ENCODE results near the gene MYO5B.

The MYO5B gene

DNA sequence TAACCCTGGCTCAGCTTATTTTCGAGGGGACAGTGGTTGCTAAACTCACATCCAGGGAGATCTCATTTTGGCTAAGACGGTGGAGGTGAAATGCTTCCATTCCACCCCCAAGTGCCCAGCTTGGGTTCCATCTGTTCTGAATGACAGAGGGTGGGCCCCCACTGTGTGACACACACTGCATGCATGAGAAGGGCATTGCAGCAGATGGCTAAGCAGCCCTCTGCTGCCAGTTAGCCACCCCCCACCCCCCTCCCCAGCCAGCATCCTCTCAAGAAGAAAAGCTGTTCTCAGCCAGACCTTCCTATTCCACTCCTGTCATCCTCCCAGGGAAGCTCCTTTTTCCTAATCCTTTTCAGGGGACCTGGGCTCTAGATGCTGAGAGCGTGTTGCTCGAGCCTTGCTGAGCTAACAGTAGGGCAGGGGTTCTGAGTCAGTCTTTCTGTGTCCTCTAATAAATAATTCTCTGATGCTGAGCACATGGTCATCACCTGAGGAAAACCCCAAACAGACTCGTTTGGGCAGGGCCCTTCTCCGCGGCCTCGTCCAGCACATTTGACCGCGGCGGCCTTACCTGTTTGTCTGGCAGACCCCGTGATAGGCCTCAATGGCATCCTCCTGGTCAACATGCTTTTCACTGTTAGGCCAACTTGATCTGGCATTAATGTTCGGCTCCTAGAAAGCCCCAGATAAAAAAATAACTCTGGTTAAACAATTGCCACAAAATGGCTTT is 332.1 kb downstream of the MYO5B start:
- no peak for DNase-seq (ENCODE audit: low read depth)
- no peak overlapping the region for H3K4me3 ChIP-seq (ENCODE audit: low read depth, low read length)
- TF ChIP-seq, protein P1, sequence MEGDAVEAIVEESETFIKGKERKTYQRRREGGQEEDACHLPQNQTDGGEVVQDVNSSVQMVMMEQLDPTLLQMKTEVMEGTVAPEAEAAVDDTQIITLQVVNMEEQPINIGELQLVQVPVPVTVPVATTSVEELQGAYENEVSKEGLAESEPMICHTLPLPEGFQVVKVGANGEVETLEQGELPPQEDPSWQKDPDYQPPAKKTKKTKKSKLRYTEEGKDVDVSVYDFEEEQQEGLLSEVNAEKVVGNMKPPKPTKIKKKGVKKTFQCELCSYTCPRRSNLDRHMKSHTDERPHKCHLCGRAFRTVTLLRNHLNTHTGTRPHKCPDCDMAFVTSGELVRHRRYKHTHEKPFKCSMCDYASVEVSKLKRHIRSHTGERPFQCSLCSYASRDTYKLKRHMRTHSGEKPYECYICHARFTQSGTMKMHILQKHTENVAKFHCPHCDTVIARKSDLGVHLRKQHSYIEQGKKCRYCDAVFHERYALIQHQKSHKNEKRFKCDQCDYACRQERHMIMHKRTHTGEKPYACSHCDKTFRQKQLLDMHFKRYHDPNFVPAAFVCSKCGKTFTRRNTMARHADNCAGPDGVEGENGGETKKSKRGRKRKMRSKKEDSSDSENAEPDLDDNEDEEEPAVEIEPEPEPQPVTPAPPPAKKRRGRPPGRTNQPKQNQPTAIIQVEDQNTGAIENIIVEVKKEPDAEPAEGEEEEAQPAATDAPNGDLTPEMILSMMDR (IDR thresholded peaks at IDR 0.05; ENCODE audit: insufficient read depth, low read depth, low read length, missing control alignments): no peak

DNA sequence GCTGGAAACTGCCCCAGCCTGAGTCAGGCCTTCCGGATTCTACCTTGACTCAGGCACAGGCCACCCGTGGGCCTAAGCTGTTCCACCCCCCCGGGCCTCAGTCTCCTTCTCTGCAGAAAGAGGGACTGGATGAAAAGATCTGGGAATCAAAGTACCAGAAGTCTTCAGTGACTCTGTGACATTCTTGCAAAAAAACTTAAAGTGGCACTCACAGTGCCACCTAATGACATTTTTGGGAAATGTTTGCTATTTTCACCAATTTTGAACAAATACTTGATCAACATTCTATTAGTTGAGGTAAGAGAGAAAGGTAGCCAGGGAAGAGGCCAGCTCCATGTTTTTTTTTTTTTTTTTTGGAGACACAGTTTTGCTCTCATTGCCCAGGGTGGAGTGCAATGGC is 333.3 kb downstream of the MYO5B start:
- TF ChIP-seq, protein P1 (IDR thresholded peaks at IDR 0.05; ENCODE audit: insufficient read depth, low read depth, low read length, missing control alignments): peak; percentile 34
- H3K4me3 ChIP-seq (ENCODE audit: low read depth, low read length): no peak overlapping the region
- peak; percentile 15 for DNase-seq (ENCODE audit: low read depth)

- TF ChIP-seq, protein P1 (IDR thresholded peaks at IDR 0.05; ENCODE audit: insufficient read depth, low read depth, low read length, missing control alignments): no peak
- DNase-seq (ENCODE audit: low read depth): no peak
- no peak overlapping the region for H3K4me3 ChIP-seq (ENCODE audit: low read depth, low read length)
These were observed 335.2 kb downstream of the MYO5B start for GRCh38 chr18:49859725-49860124.

- no peak for DNase-seq (ENCODE audit: low read depth)
- H3K4me3 ChIP-seq (ENCODE audit: low read depth, low read length): no peak overlapping the region
- TF ChIP-seq, protein P1 (IDR thresholded peaks at IDR 0.05; ENCODE audit: insufficient read depth, low read depth, low read length, missing control alignments): no peak
These were observed 336.0 kb downstream of the MYO5B start for GRCh38 chr18:49859021-49859359.

DNA sequence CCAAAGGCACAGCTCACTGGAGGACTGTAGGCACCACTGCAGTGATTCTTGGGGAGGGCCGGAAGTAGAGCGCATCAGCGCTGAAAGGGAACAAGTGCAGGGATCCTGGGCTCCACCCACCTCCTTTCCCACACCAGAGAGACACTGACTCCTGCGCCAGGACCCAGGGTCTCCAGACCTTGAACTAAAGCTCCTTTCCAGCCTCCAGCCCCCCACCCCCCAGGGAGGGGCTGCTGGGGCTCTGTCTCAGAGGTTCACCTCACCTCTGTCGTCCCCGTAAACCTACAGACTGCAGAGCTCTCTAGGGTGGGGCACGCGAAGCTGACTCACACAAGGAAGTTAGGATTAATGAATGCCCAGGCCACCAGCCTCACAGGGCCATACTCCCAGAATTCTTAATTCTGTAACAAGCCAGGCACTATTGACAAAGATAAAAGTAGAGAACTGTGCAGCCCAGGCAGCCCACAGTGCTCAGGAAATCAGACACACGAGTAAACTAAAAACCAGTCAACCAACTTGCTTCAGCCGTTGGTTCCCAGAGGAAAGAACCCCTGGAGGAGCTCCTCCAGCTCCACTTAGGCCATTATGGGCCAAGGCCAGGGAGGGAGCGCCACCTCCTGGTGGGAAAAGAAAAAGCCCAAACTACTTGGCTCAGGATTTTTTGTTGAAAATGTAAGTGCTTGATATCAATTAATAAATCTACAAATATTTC is 336.5 kb downstream of the MYO5B start:
- no peak overlapping the region for H3K4me3 ChIP-seq (ENCODE audit: low read depth, low read length)
- peak; percentile 62 for DNase-seq (ENCODE audit: low read depth)
- TF ChIP-seq, protein P1 (IDR thresholded peaks at IDR 0.05; ENCODE audit: insufficient read depth, low read depth, low read length, missing control alignments): peak; percentile 83

DNA sequence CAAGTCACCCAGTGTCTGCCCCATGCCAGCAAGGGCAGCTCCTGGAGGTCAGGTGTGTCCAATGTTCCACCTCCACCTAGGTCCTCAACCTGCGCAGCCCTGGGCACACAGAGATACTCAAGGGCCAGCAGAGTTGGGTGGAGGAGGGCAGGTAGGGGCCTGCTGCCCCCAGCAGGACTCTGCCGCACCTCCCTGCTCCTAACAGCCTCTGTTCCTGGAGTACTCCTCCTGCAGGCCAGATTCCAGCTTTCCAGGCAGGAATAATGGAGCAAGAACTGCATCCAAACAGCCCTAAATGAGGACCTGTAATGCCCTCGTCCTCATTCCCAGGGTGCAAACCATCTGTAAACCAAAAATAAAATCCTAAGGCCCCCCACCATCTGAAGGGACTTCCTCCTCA is 337.2 kb downstream of the MYO5B start:
- TF ChIP-seq, protein P1 (IDR thresholded peaks at IDR 0.05; ENCODE audit: insufficient read depth, low read depth, low read length, missing control alignments): no peak
- no peak overlapping the region for H3K4me3 ChIP-seq (ENCODE audit: low read depth, low read length)
- no peak for DNase-seq (ENCODE audit: low read depth)
